ENCODE results near the gene ATP5F1D.
A peak's percentile ranks its signal among the peaks of the same experiment; 100 is the strongest.
"Not testable (repeated sequence)": the region's sequence is repeated elsewhere in the genome, so short reads cannot be mapped to it uniquely, and the experiment has no call there.

The ATP5F1D gene

DNA sequence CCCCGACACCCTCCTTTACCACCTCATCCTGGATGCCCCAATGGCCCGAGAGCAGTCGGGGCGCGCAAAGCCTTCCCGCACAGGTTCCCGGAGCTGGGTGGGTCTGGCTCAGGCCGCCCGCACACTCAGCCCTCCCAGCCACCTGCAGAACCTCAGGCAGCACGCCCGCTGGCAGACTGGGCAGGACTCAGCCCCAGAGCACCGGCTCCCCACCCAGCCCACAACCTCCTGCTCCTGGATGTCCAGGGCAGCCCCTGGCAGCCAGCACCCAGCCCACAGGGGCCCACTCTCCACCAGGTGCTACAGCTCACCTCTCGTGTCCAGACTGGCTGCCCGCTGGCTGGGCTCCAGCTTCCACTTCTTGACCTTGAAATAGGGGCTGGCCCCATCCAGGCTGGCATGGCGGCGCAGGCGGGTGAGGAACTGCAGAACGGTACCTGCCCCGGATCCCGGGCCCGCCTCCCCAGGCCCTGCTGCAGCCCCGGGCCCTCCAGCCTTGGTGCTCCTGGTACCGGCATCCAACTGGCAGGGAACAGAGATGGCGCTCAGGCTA, 8.4 kb upstream of the ATP5F1D start:
- no peak for DNase-seq

- no peak for DNase-seq
These were observed 7.2 kb upstream of the ATP5F1D start for GRCh38 chr19:1234051-1234954.

- DNase-seq = no peak
These were observed 6.6 kb upstream of the ATP5F1D start for GRCh38 chr19:1234955-1235380.

- no peak for DNase-seq
These were observed 5.7 kb upstream of the ATP5F1D start for GRCh38 chr19:1235625-1236538.

DNA sequence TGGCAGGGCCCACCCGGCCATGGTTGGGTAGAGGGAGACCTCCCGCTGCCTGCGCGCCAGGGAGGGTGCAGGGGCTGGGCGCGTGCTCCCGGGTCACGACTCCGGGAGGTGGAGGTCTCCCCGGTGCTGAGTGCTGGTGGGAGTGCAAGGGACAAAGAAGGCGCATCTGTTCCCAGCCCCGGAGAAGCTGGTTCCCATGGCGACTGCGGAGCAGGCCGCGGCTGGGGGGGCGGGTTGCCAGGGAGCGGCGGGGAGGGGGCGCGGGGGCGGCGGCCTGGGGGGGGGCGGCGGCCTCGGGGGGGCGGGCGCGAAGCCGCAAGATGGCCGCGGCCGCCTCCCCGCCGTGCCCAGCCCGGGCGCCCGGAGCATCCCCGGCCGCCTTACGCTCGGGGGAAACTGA, 5.0 kb upstream of the ATP5F1D start:
- DNase-seq = no peak

DNA sequence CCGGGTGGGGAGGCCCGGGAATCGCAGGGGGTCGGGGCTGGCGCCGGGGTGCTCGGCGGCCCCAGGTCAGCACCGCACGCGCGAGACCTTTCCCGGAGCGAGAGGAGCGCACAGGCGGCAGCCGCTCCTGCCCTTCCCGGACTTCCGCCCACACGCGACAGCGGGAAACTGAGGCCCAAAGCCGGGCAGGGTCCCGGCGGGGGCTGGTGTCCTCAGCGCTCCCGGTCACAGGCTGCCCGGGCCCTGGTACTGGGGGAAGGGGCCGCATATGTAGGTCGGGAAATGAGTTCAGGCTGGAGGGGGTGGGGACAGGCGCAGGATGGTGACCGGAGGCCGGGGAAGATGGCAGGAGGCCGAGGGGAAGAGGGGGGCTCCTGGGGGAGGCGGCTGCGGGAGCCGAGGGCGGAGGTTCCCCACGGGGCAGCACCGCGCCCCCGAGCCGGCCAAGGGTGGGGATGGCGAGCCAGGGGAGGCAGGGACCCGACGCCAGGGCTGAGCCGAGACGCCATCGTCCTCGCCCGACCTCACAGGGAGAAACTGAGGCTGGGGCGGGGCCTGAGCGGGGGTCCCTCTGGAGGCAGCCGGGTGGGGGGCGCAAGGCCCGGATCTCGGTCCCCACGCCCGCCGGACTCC, 4.4 kb upstream of the ATP5F1D start:
- peak; percentile 71 for DNase-seq

- no peak for DNase-seq
These were observed 3.7 kb upstream of the ATP5F1D start, which contains the start of gene CBARP for GRCh38 chr19:1237754-1238368. Gene CBARP (minus strand): TSS chr19:1238005. CDS start chr19:1236100, 1,905 bp downstream.

DNA sequence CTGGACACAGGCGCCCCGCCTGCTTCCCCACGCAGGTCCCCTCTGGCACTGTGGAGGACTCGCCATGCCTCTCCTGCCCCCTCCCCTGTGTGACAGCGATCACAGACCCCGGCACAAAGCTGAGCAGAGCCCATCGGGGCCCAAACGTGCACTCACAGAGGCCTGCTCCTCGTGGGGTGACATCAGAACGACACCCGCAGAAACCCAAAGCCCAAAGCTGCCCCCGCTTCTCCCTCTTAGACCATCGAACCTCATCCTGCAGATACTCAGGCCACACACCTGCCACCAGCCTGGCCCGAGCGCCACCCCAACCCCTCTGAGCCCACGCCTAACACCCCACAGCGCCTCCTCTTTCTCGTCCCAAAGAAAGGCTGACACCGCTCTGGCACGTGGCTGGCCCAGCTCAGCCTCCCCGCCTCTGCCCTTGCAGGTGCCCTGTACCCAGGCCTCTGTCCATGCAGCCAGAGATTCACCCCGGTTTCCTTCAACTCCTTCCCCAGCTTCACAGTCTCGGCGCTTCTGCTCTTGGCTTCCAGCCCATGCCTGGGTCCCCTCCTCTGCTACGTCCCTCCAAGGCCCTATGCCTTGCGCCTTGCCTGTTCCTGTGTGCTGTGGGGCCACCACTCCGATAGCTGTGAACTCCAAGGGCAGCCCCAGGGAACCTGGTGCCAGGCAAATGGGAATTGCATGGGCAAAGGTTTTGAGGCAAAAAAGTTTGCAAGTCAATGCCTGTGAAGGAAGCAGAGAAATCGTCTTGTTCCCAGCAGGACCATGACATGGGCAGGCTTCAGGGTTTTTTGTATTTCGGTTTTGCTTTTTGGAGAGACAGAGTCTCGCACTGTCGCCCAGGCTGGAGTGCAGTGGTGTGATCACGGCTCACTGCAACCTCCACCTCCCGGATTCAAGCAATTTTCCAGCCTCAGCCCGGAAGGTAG, 2.9 kb upstream of the ATP5F1D start:
- peak; percentile 80 for DNase-seq

- no peak for DNase-seq
These were observed 2.1 kb upstream of the ATP5F1D start for GRCh38 chr19:1239420-1239795.

DNA sequence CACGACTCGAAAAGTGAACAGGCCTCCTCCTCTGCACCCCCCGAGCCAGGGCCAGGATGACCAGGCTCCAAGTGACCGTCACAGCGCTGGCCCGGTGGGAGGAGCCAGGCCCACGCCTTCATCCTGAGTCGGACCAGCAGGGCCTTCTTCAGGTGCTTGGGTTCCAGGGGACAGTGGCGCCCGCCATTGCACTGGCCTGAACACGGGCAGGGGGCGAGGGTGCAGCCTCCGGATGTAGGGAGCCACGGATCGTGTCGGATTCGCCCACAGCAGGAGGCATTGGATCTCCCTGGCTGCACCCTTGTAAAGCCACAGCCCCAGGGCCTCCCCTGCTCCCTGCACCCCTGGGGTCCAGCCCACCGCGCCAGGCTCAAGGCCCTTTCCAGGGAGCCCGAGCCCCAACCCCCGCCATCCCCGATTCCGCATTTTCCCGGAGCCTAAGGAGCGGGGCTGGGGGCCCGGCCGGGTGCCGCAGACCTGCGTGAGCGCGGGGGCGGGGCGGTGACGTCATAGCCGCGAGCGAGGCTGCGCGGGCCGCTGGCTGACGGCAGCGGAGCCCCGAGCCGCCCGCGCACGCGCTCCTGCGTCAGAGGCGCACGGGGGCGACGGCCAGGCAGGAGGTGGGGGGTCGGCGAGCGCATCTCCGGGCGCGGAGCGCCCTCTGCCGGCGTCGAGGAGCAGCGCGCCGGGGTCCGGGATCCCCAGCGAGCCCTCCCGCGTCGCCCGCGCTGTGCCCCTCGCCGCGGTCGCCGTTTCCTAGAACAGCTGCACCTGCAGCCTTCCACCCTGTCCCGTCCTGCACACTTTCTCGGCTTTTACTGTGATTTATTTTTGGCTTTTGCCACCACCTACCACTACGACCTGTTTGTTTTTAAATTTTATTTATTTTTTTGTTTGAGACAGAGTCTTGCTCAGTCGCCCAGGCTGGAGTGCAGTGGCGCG, 1.5 kb upstream of the ATP5F1D start:
- peak; percentile 99 for DNase-seq

DNA sequence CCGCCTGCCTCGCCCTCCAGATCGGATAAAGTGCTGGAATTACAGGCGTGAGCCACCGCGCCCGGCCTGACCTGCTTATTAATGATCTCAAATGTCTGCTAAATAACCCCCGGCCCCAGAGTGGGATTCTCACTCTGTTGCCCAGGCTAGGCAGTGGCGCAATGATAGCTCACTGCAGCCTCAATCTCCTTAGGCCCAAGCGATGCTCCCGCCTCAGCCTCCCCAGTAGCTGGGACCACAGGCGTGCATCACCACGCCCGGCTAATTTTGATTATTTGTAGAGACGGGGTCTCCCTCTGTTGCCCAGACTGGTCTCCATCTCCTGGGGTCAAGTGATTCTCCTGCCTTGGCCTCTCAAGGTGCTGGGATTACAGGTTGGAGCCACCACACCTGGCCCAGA, 626 bp upstream of the ATP5F1D start:
- DNase-seq = no peak

GRCh38 chr19:1243768-1244692, 2.5 kb downstream of the ATP5F1D start:
- peak; percentile 97 for DNase-seq

- peak; percentile 69 for DNase-seq
These were observed 3.3 kb downstream of the ATP5F1D start for GRCh38 chr19:1244693-1245451.

DNA sequence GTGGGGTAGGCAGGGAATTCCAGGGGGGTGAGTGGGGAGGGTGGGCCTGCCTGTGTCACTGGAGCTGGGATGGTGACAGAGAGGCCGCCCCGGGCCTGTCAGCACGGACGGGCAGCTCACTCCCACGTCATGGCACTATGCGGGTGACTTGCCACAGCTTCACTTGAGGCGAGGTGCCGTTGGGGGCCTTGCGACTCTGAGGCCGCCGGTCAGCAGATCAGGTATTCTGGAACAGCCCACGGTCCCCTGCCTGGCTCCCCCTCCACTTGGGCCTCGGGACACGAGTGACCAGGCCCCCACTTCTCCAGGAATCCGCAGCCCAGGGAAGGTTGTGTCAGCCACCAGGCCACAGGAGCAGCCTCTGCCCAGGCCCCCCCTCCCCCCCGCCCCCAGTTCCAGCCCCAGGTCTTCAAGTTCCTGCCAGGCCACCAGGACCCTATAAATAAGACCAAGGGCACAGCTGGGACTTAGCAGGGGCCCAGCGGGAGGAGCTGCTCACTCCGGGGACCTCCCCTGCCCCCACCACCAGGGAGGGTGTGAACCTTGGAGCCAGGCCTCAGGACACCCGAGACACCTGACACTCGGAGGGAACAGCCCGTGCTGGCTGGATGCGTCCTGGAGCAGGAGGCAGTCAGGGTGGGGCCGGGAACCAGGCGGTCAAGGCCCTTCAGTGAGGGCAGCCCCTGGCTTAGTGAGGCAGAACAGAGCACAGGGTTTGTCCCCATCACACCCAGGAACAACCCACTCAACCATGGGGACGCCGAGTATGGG, 4.1 kb downstream of the ATP5F1D start:
- peak; percentile 69 for DNase-seq

DNA sequence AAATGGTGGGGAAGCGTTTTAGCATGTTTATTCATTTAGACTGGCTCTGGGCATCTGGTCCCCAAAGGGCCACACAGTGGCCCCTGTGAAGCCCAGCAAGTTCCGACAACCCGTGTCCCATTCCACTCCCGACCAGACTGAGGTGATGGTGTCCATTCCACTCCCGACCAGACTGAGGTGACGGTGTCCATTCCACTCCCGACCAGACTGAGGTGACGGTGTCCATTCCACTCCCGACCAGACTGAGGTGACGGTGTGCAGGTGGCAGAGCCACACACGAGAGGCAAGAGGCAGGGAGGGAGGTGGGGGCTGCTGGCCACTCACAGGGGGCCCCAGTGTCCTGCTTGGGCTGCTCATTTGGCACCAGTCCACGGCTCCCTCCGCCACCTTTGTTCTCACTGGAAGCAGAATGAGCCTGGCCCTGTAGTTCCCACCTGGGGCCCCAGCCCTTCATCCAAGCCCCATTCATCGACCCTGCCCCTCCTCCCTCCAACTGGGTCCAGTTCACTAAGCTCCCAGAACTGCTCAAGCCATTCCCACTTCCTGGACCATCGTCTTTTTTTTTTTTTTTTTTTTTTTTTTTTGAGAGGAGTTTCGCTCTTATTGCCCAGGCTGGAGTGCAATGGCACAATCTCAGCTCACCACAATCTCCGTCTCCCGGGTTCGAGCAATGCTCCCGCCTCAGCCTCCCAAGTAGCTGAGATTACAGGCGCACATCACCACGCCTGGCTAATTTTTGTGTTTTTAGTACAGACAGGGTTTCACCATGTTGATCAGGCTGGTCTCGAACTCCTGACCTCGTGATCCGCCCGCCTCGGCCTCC, 4.9 kb downstream of the ATP5F1D start:
- DNase-seq = not testable (repeated sequence)

- no peak for DNase-seq
These were observed 6.2 kb downstream of the ATP5F1D start for GRCh38 chr19:1247748-1248138.

Data from activated CD8-positive, alpha-beta memory T cell treated with anti-CD3 and anti-CD28 coated beads for 24 hours (primary cell).